Adrenal gland (tissue), 12 donors: ENCODE measurements around the gene HORMAD2. TPM values are rescaled to one million over a fixed set of nuclear protein-coding genes. Genes with fewer than 3 reads are reported as not detected.

Experiments used
- DNase-seq, 7 donors: peaks; one replicate each; pipeline ENCODE4 v3.0.0-alpha.2; 2019 to 2020
- H3K27ac ChIP-seq, 5 donors: fragments of 200-600 bp; sonication (generic) in 4 of 5; 1 replicate in 3 of 5; 2 replicates in 2 of 5; pipeline versions ENCODE4 v1.5.1 to v1.8.0; 2016 to 2020; ENCODE audit warnings: mild to moderate bottlenecking in 1 of 5
- H3K27me3 ChIP-seq: fragments of 200-600 bp; 2 replicates; pipeline ENCODE4 v1.8.0; 2021
- H3K36me3 ChIP-seq, 2 donors: fragments of 200-600 bp; replicated peaks in 1 of 2; 1 replicate in 1 of 2; 2 replicates in 1 of 2; pipeline versions ENCODE4 v1.5.1 to v1.8.0; 2018 to 2022
- H3K4me1 ChIP-seq, 2 donors: fragments of 200-600 bp; replicated peaks in 1 of 2; 1 replicate in 1 of 2; 2 replicates in 1 of 2; pipeline versions ENCODE4 v1.5.1 to v1.8.0; 2018 to 2021
- H3K4me3 ChIP-seq, 4 donors: fragments of 200-600 bp; sonication (generic) in 3 of 4; one replicate each; pipeline ENCODE4 v1.5.1; 2016 to 2018
- H3K9me3 ChIP-seq, 3 donors: fragments of 200-600 bp; sonication (generic) in 1 of 3; replicated peaks in 1 of 3; 1 replicate in 2 of 3; 2 replicates in 1 of 3; pipeline versions ENCODE4 v1.5.1 to v1.8.0; 2016 to 2021
- CTCF ChIP-seq, 6 experiments: fragments of 450-650 bp in 4 of 6; fragments of 200-600 bp in 2 of 6; sonication (generic) in 1 of 6; IDR thresholded peaks; 1 replicate in 5 of 6; 2 replicates in 1 of 6; pipeline versions ENCODE4 v1.5.1 to v1.8.0; 2016 to 2021; ENCODE audit warnings: antibody characterized with exemption in 6 of 6, mild to moderate bottlenecking in 2 of 6, moderate library complexity in 1 of 6
- POLR2A ChIP-seq, 2 donors: fragments of 450-650 bp; IDR thresholded peaks; one replicate each; pipeline ENCODE4 v1.6.1; 2017; ENCODE audit warnings: antibody characterized with exemption in 2 of 2, mild to moderate bottlenecking in 2 of 2, moderate library complexity in 1 of 2
- WGBS, 4 donors: extraction: QIAGEN DNeasy Blood & Tissue Kit in 2 of 4; methylation state at CpG; one replicate each; pipeline versions ENCODE4 v1.1.5 to v1.1.7; 2013 to 2017; 5-methylcytosine and 5-hydroxymethylcytosine counted together
- intact Hi-C, 2 donors: fragments of 100-400 bp; cut with DNase I; formaldehyde crosslinking; loops; one replicate each; pipeline versions ENCODE4 v1.14.1 to v1.15.0; 2022 to 2023
- polyA plus RNA-seq, 3 donors: library from polyadenylated mRNA; stranded (reverse); fragments of 200-250 nt in 2 of 3; fragments of 350-450 nt in 1 of 3; fragmentation: Illumina TruSeq in 1 of 3; extraction: RNeasy Lipid Tissue Mini Kit (QIAGEN cat#74804) in 1 of 3; gene quantifications; one replicate each; pipeline ENCODE4 v1.2.3, GENCODE V29; 2013 to 2014
- total RNA-seq, 9 donors: library from RNA; depleted of rRNA in 4 of 9; stranded (reverse); fragments of >200 nt in 4 of 9; fragments of 120-200 nt in 1 of 9; fragmentation: NEBNext Ultra II Directional in 1 of 9; extraction: Animal tissue kit (Norgen Biotek cat#: 25700) in 1 of 9; gene quantifications; one replicate each; pipeline versions ENCODE4 v1.1.0 to v1.2.4, GENCODE V29; 2013 to 2023
- donor health status: healthy with polysubstance abuse.
- donor health status: Bipolar disorder and iron deficiency.
- donor health status: DM: yes; HTN: yes; CAD: no.
- donor health status: DM: no; HTN: no; CAD: no.
- donor health status: DM: no; HTN: no; CAD: no.
- donor health status: DM: yes; HTN: yes; CAD: no.

HORMAD2 gene
- total and polyA plus RNA-seq, 12 donors: not detected

DNA sequence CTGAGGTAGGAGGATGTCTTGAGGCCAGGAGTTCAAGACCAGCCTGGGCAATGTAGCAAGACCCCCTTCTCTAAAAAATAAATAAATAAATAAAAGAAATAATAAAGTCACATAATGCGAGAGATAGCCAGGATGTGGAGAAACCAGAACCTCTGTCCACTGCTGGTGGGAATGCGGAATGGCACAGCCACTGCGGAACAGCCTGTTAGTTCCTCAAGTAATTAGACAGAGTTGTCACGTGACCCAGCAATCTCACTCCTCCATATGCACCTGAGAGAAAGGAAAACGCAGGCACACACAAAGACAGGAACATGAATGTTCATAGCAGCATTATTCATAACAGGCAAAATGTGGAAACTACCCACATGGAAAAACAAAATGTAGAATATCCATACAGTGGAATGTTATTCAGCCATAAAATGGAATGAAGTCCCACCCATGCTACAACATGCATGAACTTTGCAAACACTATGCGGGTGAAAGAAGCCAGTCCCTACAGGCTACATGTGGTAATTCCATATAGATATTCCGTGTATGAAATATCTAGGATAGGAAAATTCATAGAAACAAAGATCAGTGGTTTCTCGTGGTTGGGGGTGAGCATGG is 138.9 kb downstream of the HORMAD2 start:
- H3K4me3 ChIP-seq: no peak overlapping the region
- H3K4me1 ChIP-seq: no peaks in the 10 kb centered on the region

GRCh38 chr22:30219668-30220278 is 139.5 kb downstream of the HORMAD2 start:
- no peak for DNase-seq
- TF ChIP-seq POLR2A (IDR thresholded peaks at IDR 0.05) (no peak), CTCF (IDR thresholded peaks at IDR 0.05) (no peak)
- intact Hi-C loops: no loop called here
- H3K27me3 ChIP-seq: no peaks in the 10 kb centered on the region
- H3K4me3 ChIP-seq: no peak overlapping the region
- H3K9me3 ChIP-seq: no peaks in the 10 kb centered on the region
- H3K27ac ChIP-seq: no peak overlapping the region
- H3K4me1 ChIP-seq: no peaks in the 10 kb centered on the region
- no peaks in the 10 kb centered on the region for H3K36me3 ChIP-seq

More for the DNA sequence above, 138.9 kb downstream of the HORMAD2 start:
- no peaks in the 10 kb centered on the region for H3K27me3 ChIP-seq
- no peaks in the 10 kb centered on the region for H3K9me3 ChIP-seq
- no peak for TF ChIP-seq CTCF (IDR thresholded peaks at IDR 0.05)
- TF ChIP-seq POLR2A (IDR thresholded peaks at IDR 0.05): no peak
- H3K36me3 ChIP-seq: no peaks in the 10 kb centered on the region
- WGBS, 4 donors: 77 to 95% (median 88%) methylated on average over 8 of the region's 8 CpGs
- DNase-seq: no peak
- H3K27ac ChIP-seq: no peak overlapping the region
- intact Hi-C loops: no loop called here

- DNase-seq: no peak
- 72 to 88% (median 80%) methylated on average over 7 of the region's 7 CpGs for WGBS, 4 donors
- Histone ChIP-seq H3K4me3 (no peak overlapping the region), H3K27ac (no peak overlapping the region), H3K4me1 (no peaks in the 10 kb centered on the region), H3K27me3 (no peaks in the 10 kb centered on the region), H3K9me3 (no peaks in the 10 kb centered on the region), H3K36me3 (no peaks in the 10 kb centered on the region)
- TF ChIP-seq POLR2A (IDR thresholded peaks at IDR 0.05): no peak
- intact Hi-C loops: no loop called here
Observed at GRCh38 chr22:30220338-30221012, 140.2 kb downstream of the HORMAD2 start.

- TF ChIP-seq CTCF (IDR thresholded peaks at IDR 0.05): no peak
- no peak for TF ChIP-seq POLR2A (IDR thresholded peaks at IDR 0.05)
- H3K9me3 ChIP-seq: no peaks in the 10 kb centered on the region
- H3K27me3 ChIP-seq: no peaks in the 10 kb centered on the region
- H3K36me3 ChIP-seq: no peaks in the 10 kb centered on the region
- H3K27ac ChIP-seq: no peak overlapping the region
- intact Hi-C loops: no loop called here
- 65 to 75% (median 72%) methylated on average over 22 to 26 of the region's 26 CpGs for WGBS, 4 donors
- no peak for DNase-seq
- H3K4me3 ChIP-seq: no peak overlapping the region
- no peaks in the 10 kb centered on the region for H3K4me1 ChIP-seq
Observed at GRCh38 chr22:30221121-30221992, 141.1 kb downstream of the HORMAD2 start.
